HEK293 (cell line): ENCODE data around the gene CRY2.

Experiments
- CTCF ChIA-PET: fragments of 350-600 bp; formaldehyde crosslinking; extraction: SDS; loops from one replicate; lab custom pipeline; 2021; ENCODE audit warnings: antibody characterized with exemption; lab: Yijun Ruan, JAX
- POLR2A ChIA-PET: fragments of 300-600 bp; formaldehyde crosslinking; extraction: SDS; loops from one replicate; lab custom pipeline; 2020; ENCODE audit warnings: antibody characterized with exemption, inconsistent platforms; lab: Yijun Ruan, JAX
- H3K27ac ChIP-seq: fragments of 200-500 bp; sonication (Bioruptor generic); 2 replicates; pipeline ENCODE4 v1.5.1; 2014; ENCODE audit warnings: low read depth, low read length, control low read depth, inconsistent platforms; ENCODE audit errors: extremely low read depth
- H3K36me3 ChIP-seq, 2 experiments: fragments of 200-500 bp in 1 of 2; sonication (Bioruptor generic) in 1 of 2; 1 replicate in 1 of 2; 2 replicates in 1 of 2; pipeline ENCODE4 v1.5.1; 2014 to 2017; ENCODE audit warnings: inconsistent platforms in 2 of 2, low read length in 2 of 2; ENCODE audit not compliant: control insufficient read depth in 2 of 2, insufficient read depth in 1 of 2
- H3K4me1 ChIP-seq: fragments of 200-500 bp; sonication (Bioruptor generic); 2 replicates; pipeline ENCODE4 v1.5.1; 2014; ENCODE audit warnings: mild to moderate bottlenecking, low read length, inconsistent platforms; ENCODE audit not compliant: control insufficient read depth, insufficient read depth
- H3K4me3 ChIP-seq: 2 replicates; pipeline ENCODE4 v1.5.1; 2011; ENCODE audit warnings: low read depth, mild to moderate bottlenecking, control low read depth, low read length, moderate library complexity
- H3K9me3 ChIP-seq: fragments of 200-500 bp; sonication (Bioruptor generic); 2 replicates; pipeline ENCODE4 v1.5.1; 2014; ENCODE audit warnings: low read depth, low read length, inconsistent platforms; ENCODE audit not compliant: control insufficient read depth, insufficient read depth
- GLIS1 ChIP-seq: fragments of 450-650 bp; formaldehyde crosslinking; IDR thresholded peaks from 2 replicates; pipeline ENCODE4 v1.5.1; 2016; ENCODE audit warnings: missing biosample characterization, missing genetic modification characterization
- KLF16 ChIP-seq: fragments of 450-650 bp; formaldehyde crosslinking; IDR thresholded peaks from 2 replicates; pipeline ENCODE4 v1.5.1; 2017; ENCODE audit warnings: missing biosample characterization, missing genetic modification characterization
- MZF1 ChIP-seq: fragments of 450-650 bp; formaldehyde crosslinking; IDR thresholded peaks from 2 replicates; pipeline ENCODE4 v1.5.1; 2017; ENCODE audit warnings: missing biosample characterization, missing genetic modification characterization, borderline replicate concordance
- OSR2 ChIP-seq: fragments of 450-650 bp; formaldehyde crosslinking; IDR thresholded peaks from 2 replicates; pipeline ENCODE4 v1.5.1; 2016; ENCODE audit warnings: missing biosample characterization, missing genetic modification characterization
- PRDM10 ChIP-seq: fragments of 450-650 bp; formaldehyde crosslinking; IDR thresholded peaks from 2 replicates; pipeline ENCODE4 v1.5.1; 2016; ENCODE audit warnings: missing biosample characterization, missing genetic modification characterization
- SETDB1 ChIP-seq: IDR thresholded peaks from one replicate; pipeline ENCODE4 v1.6.1; 2017; ENCODE audit warnings: mild to moderate bottlenecking, low read length, moderate library complexity, mixed read lengths; ENCODE audit not compliant: insufficient read length
- ZBTB17 ChIP-seq: fragments of 450-650 bp; formaldehyde crosslinking; IDR thresholded peaks from 2 replicates; pipeline ENCODE4 v1.5.1; 2016; ENCODE audit warnings: missing biosample characterization, missing genetic modification characterization
- ZFP37 ChIP-seq: fragments of 450-650 bp; formaldehyde crosslinking; IDR thresholded peaks from 2 replicates; pipeline ENCODE4 v1.5.1; 2016; ENCODE audit warnings: missing biosample characterization, missing genetic modification characterization
- ZNF311 ChIP-seq: fragments of 450-650 bp; formaldehyde crosslinking; IDR thresholded peaks from 2 replicates; pipeline ENCODE4 v1.5.1; 2017; ENCODE audit warnings: missing biosample characterization, missing genetic modification characterization, borderline replicate concordance
- ZNF324 ChIP-seq: fragments of 450-650 bp; formaldehyde crosslinking; IDR thresholded peaks from 2 replicates; pipeline ENCODE4 v1.5.1; 2016; ENCODE audit warnings: missing biosample characterization, missing genetic modification characterization
- ZNF341 ChIP-seq: fragments of 450-650 bp; formaldehyde crosslinking; IDR thresholded peaks from 2 replicates; pipeline ENCODE4; 2016; ENCODE audit warnings: low read depth, missing biosample characterization, missing genetic modification characterization
- ZNF362 ChIP-seq: fragments of 450-650 bp; formaldehyde crosslinking; IDR thresholded peaks from 2 replicates; pipeline ENCODE4 v1.5.1; 2016; ENCODE audit warnings: missing biosample characterization, missing genetic modification characterization
- ZNF416 ChIP-seq: fragments of 450-650 bp; formaldehyde crosslinking; IDR thresholded peaks from 2 replicates; pipeline ENCODE4 v1.5.1; 2016; ENCODE audit warnings: missing biosample characterization, missing genetic modification characterization
- ZNF488 ChIP-seq: fragments of 450-650 bp; formaldehyde crosslinking; IDR thresholded peaks from 2 replicates; pipeline ENCODE4 v1.5.1; 2016; ENCODE audit warnings: missing biosample characterization, missing genetic modification characterization
- ZNF529 ChIP-seq: fragments of 450-650 bp; formaldehyde crosslinking; IDR thresholded peaks from 2 replicates; pipeline ENCODE4 v1.5.1; 2017; ENCODE audit warnings: missing genetic modification characterization, missing biosample characterization; ENCODE audit not compliant: insufficient replicate concordance
- ZNF658 ChIP-seq: fragments of 450-650 bp; formaldehyde crosslinking; IDR thresholded peaks from 2 replicates; pipeline ENCODE4; 2016; ENCODE audit warnings: missing biosample characterization, missing genetic modification characterization
- ZNF660 ChIP-seq: fragments of 450-650 bp; IDR thresholded peaks from 2 replicates; pipeline ENCODE4 v1.5.1; 2018; ENCODE audit warnings: missing biosample characterization, mild to moderate bottlenecking, missing genetic modification characterization
- ZNF692 ChIP-seq: fragments of 450-650 bp; formaldehyde crosslinking; IDR thresholded peaks from 2 replicates; pipeline ENCODE4 v1.5.1; 2016; ENCODE audit warnings: missing biosample characterization, missing genetic modification characterization
- ZXDB ChIP-seq: fragments of 450-650 bp; formaldehyde crosslinking; IDR thresholded peaks from 2 replicates; pipeline ENCODE4 v1.5.1; 2016; ENCODE audit warnings: missing biosample characterization, missing genetic modification characterization

The CRY2 gene

GRCh38 chr11:45843158-45843924, 3.9 kb upstream of the CRY2 start (continued):
- 0 out of 2 replicates have a peak, but pooled peaks have one; percentile 30 for TF ChIP-seq ZFP37 (tag by site-specific recombination)
- no peak for TF ChIP-seq ZNF324 (tag by site-specific recombination)
- TF ChIP-seq ZNF488 (tag by site-specific recombination), result no peak
- peak; percentile 89 for TF ChIP-seq PRDM10
- TF ChIP-seq ZNF311 (tag by site-specific recombination), result no peak
- TF ChIP-seq ZNF660 (tag by site-specific recombination), result peak; percentile 70
- peak; percentile 55 for TF ChIP-seq ZBTB17 (tag by site-specific recombination)
- TF ChIP-seq ZNF692 (tag by site-specific recombination), result peak; percentile 31; the same call in 1 of the 2 replicates
- TF ChIP-seq ZXDB (tag by site-specific recombination), result no peak
- TF ChIP-seq GLIS1 (tag by site-specific recombination), result peak; percentile 66; the same call in 1 of the 2 replicates
- TF ChIP-seq ZNF658 (tag by site-specific recombination), result no peak
- TF ChIP-seq SETDB1, result no peak
- TF ChIP-seq ZNF529 (tag by site-specific recombination), result no peak
- TF ChIP-seq ZNF341, result peak; percentile 92

- H3K9me3 ChIP-seq, result no peaks in the 10 kb centered on the region
- H3K4me3 ChIP-seq, result no peak overlapping the region
- no peaks in the 10 kb centered on the region for H3K36me3 ChIP-seq
- H3K4me1 ChIP-seq, result no peaks in the 10 kb centered on the region
- ChIA-PET CTCF (interaction anchor here (1.1 to 1.5 kb wide), 4 partner anchors 10 to 72 kb away, joined by 3 to 4 read pairs (median 3); partner anchors contain the start of gene PEX16), POLR2A (no interaction called here)
- no peak overlapping the region for H3K27ac ChIP-seq
- no peak for TF ChIP-seq OSR2 (tag by site-specific recombination)
- TF ChIP-seq ZNF362, result 0 out of 2 replicates have a peak, but pooled peaks have one; percentile 26
- no peak for TF ChIP-seq ZNF416 (tag by site-specific recombination)
- TF ChIP-seq KLF16 (tag by site-specific recombination), result no peak
- TF ChIP-seq MZF1, result no peak
These were observed 2.3 kb upstream of the CRY2 start for GRCh38 chr11:45844822-45845578.
